ENCODE measurements around the gene MTNR1B.

DNA sequence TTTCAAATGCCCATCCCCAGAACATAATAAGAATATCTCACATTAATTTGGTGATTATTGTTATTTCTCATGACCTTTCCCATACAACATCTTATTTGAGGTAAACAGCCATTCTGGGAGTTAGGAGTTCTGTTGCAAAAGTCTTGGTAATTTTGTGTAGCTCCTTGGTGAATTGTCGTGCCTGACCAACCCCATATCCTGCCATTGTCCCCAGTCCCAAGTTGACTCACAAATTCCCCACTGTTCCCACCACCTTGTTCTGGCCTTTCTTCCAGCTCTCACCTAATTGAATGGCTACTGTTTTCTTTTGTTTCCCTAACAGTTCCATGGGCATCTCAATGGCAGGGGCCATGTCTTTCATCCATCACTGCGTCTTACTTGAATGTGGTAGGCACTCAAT, 8.0 kb downstream of the MTNR1B start:
- TF ChIP-seq, protein P1, sequence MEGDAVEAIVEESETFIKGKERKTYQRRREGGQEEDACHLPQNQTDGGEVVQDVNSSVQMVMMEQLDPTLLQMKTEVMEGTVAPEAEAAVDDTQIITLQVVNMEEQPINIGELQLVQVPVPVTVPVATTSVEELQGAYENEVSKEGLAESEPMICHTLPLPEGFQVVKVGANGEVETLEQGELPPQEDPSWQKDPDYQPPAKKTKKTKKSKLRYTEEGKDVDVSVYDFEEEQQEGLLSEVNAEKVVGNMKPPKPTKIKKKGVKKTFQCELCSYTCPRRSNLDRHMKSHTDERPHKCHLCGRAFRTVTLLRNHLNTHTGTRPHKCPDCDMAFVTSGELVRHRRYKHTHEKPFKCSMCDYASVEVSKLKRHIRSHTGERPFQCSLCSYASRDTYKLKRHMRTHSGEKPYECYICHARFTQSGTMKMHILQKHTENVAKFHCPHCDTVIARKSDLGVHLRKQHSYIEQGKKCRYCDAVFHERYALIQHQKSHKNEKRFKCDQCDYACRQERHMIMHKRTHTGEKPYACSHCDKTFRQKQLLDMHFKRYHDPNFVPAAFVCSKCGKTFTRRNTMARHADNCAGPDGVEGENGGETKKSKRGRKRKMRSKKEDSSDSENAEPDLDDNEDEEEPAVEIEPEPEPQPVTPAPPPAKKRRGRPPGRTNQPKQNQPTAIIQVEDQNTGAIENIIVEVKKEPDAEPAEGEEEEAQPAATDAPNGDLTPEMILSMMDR (IDR thresholded peaks at IDR 0.05; ENCODE audit: insufficient read depth, low read length) = no peak
- TF ChIP-seq, protein P2, sequence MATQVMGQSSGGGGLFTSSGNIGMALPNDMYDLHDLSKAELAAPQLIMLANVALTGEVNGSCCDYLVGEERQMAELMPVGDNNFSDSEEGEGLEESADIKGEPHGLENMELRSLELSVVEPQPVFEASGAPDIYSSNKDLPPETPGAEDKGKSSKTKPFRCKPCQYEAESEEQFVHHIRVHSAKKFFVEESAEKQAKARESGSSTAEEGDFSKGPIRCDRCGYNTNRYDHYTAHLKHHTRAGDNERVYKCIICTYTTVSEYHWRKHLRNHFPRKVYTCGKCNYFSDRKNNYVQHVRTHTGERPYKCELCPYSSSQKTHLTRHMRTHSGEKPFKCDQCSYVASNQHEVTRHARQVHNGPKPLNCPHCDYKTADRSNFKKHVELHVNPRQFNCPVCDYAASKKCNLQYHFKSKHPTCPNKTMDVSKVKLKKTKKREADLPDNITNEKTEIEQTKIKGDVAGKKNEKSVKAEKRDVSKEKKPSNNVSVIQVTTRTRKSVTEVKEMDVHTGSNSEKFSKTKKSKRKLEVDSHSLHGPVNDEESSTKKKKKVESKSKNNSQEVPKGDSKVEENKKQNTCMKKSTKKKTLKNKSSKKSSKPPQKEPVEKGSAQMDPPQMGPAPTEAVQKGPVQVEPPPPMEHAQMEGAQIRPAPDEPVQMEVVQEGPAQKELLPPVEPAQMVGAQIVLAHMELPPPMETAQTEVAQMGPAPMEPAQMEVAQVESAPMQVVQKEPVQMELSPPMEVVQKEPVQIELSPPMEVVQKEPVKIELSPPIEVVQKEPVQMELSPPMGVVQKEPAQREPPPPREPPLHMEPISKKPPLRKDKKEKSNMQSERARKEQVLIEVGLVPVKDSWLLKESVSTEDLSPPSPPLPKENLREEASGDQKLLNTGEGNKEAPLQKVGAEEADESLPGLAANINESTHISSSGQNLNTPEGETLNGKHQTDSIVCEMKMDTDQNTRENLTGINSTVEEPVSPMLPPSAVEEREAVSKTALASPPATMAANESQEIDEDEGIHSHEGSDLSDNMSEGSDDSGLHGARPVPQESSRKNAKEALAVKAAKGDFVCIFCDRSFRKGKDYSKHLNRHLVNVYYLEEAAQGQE (IDR thresholded peaks at IDR 0.05; ENCODE audit: insufficient replicate concordance, low read depth) = no peak
- TF ChIP-seq POLR2AphosphoS5 (IDR thresholded peaks at IDR 0.05; ENCODE audit: low read depth) (no peak), GABPA (IDR thresholded peaks at IDR 0.05; ENCODE audit: low read depth) (no peak), SPI1 (IDR thresholded peaks at IDR 0.05; ENCODE audit: borderline replicate concordance, low read depth) (no peak)
